HCT116 (cell line): ENCODE data around the gene ABCB7. TPM values are rescaled to one million over a fixed set of nuclear protein-coding genes. Genes with fewer than 3 reads are reported as not detected.

Source experiments
- ATAC-seq: fragments of 200-7000 bp; cut with Tn5 transposase; 2 replicates; pipeline ENCODE4 v1.9.1; 2020; ENCODE audit warnings: mild to moderate bottlenecking, moderate library complexity
- BruUV-seq: library from RNA; stranded (reverse); fragments of 400-500 nt; replicated peaks from 2 replicates; lab custom pipeline; 2021; lab: Mats Ljungman, UMichigan
- CTCF ChIA-PET: fragments of 300-600 bp; sonication (Branson Sonifier 250); formaldehyde crosslinking; loops from one replicate; lab custom pipeline; 2021; ENCODE audit warnings: antibody characterized with exemption; lab: Charles Lee
- POLR2A ChIA-PET: fragments of 300-600, 350-600 bp; sonication (Branson Sonifier 250); formaldehyde crosslinking; loops from one replicate; lab custom pipeline; 2021; ENCODE audit warnings: antibody characterized with exemption; lab: Charles Lee
- RAD21 ChIA-PET, 2 experiments: fragments of 300-600 bp; sonication (Branson Sonifier 250); formaldehyde crosslinking; loops; one replicate each; lab custom pipeline; 2023; ENCODE audit warnings: low total read pairs in 2 of 2; ENCODE audit not compliant: uncharacterized antibody in 2 of 2, unreplicated experiment in 2 of 2, low non-redundant PET in 1 of 2; lab: Charles Lee
- DNase-seq: peaks from one replicate; pipeline ENCODE4 v3.0.0-alpha.2; 2010; ENCODE audit warnings: low read depth, low spot score
- H2AFZ ChIP-seq: fragments of 200-600 bp; shearing (Covaris generic), sonication (generic); 2 replicates; pipeline ENCODE4 v1.6.1; 2017; ENCODE audit warnings: low read depth, mixed run types, mixed read lengths, antibody characterized with exemption, low read length; ENCODE audit not compliant: poor library complexity, severe bottlenecking
- H3K27ac ChIP-seq: 2 replicates; pipeline ENCODE4 v1.5.1; 2012; ENCODE audit warnings: low read depth, low read length
- H3K27me3 ChIP-seq: fragments of 200-600 bp; sonication (generic); 2 replicates; pipeline ENCODE4 v1.6.1; 2016; ENCODE audit warnings: mixed run types, low read length, mixed read lengths; ENCODE audit not compliant: insufficient read depth
- H3K36me3 ChIP-seq, 2 experiments: fragments of 200-500 bp in 1 of 2; fragments of 200-600 bp in 1 of 2; sonication (Bioruptor generic) in 1 of 2; sonication (generic) in 1 of 2; 2 replicates each; pipeline versions ENCODE4 v1.5.1 to v1.6.1; 2014 to 2016; ENCODE audit warnings: low read length in 2 of 2, inconsistent platforms in 1 of 2, mixed read lengths in 1 of 2, mixed run types in 1 of 2; ENCODE audit not compliant: insufficient read depth in 2 of 2, control insufficient read depth in 1 of 2
- H3K4me1 ChIP-seq, 2 experiments: fragments of 200-600 bp in 1 of 2; sonication (generic) in 1 of 2; 2 replicates each; pipeline versions ENCODE4 v1.5.1 to v1.6.1; 2012 to 2017; ENCODE audit warnings: low read length in 2 of 2, inconsistent platforms in 1 of 2, mild to moderate bottlenecking in 1 of 2, mixed read lengths in 1 of 2, mixed run types in 1 of 2, moderate library complexity in 1 of 2; ENCODE audit not compliant: insufficient read depth in 2 of 2, control insufficient read depth in 1 of 2
- H3K4me2 ChIP-seq: fragments of 200-600 bp; sonication (generic); 2 replicates; pipeline ENCODE4 v1.6.1; 2017; ENCODE audit warnings: mixed run types, low read length, mixed read lengths
- H3K4me3 ChIP-seq, 2 experiments: fragments of 200-600 bp in 1 of 2; sonication (generic) in 1 of 2; replicated peaks in 1 of 2; 2 replicates each; pipeline ENCODE4 v1.5.1; 2011 to 2016; ENCODE audit warnings: low read length in 2 of 2, control low read depth in 1 of 2, low read depth in 1 of 2, mild to moderate bottlenecking in 1 of 2, mixed read lengths in 1 of 2, mixed run types in 1 of 2
- H3K79me2 ChIP-seq: fragments of 200-600 bp; sonication (generic); 2 replicates; pipeline ENCODE4 v1.6.1; 2017; ENCODE audit warnings: mild to moderate bottlenecking, mixed run types, low read length, moderate library complexity, mixed read lengths; ENCODE audit not compliant: insufficient read depth
- H3K9ac ChIP-seq: fragments of 200-600 bp; sonication (generic); 2 replicates; pipeline ENCODE4 v1.6.1; 2016; ENCODE audit warnings: low read length, mixed read lengths
- H3K9me2 ChIP-seq: fragments of 200-600 bp; sonication (generic), shearing (Covaris generic); 2 replicates; pipeline ENCODE4 v1.6.1; 2017; ENCODE audit warnings: mixed run types, mild to moderate bottlenecking, moderate library complexity; ENCODE audit not compliant: insufficient read depth
- H3K9me3 ChIP-seq, 2 experiments: fragments of 200-500 bp in 1 of 2; fragments of 200-600 bp in 1 of 2; sonication (Bioruptor generic) in 1 of 2; sonication (generic) in 1 of 2; 2 replicates each; pipeline ENCODE4 v1.6.1; 2014 to 2017; ENCODE audit warnings: low read length in 2 of 2, mixed read lengths in 2 of 2, inconsistent platforms in 1 of 2, low read depth in 1 of 2, mild to moderate bottlenecking in 1 of 2, mixed run types in 1 of 2, moderate library complexity in 1 of 2; ENCODE audit not compliant: control insufficient read depth in 1 of 2, insufficient read depth in 1 of 2
- H4K20me1 ChIP-seq: fragments of 200-600 bp; sonication (generic), shearing (Covaris generic); 2 replicates; pipeline ENCODE4 v1.6.1; 2017; ENCODE audit warnings: mixed run types, mild to moderate bottlenecking, moderate library complexity; ENCODE audit not compliant: insufficient read depth
- ATF3 ChIP-seq: IDR thresholded peaks from 2 replicates; pipeline ENCODE4 v1.6.1; 2012
- CEBPB ChIP-seq: IDR thresholded peaks from 2 replicates; pipeline ENCODE4 v1.6.1; 2012; ENCODE audit warnings: low read depth
- EGR1 ChIP-seq: IDR thresholded peaks from 2 replicates; pipeline ENCODE4 v1.6.1; 2012; ENCODE audit warnings: low read depth
- FOSL1 ChIP-seq: IDR thresholded peaks from 2 replicates; pipeline ENCODE4 v1.6.1; 2012; ENCODE audit warnings: low read depth
- SIN3A ChIP-seq: IDR thresholded peaks from 2 replicates; pipeline ENCODE4 v1.6.1; 2012; ENCODE audit warnings: low read depth
- SRF ChIP-seq: IDR thresholded peaks from 2 replicates; pipeline ENCODE4 v1.6.1; 2012; ENCODE audit warnings: low read depth
- TCF7L2 ChIP-seq: IDR thresholded peaks from 2 replicates; pipeline ENCODE4 v1.7.0; 2011; ENCODE audit warnings: borderline replicate concordance, inconsistent platforms; ENCODE audit not compliant: insufficient read depth, insufficient read length; ENCODE audit errors: extremely low read depth
- YY1 ChIP-seq: IDR thresholded peaks from 2 replicates; pipeline ENCODE4 v1.6.1; 2011; ENCODE audit warnings: low read length, low read depth, moderate library complexity, mild to moderate bottlenecking; ENCODE audit not compliant: insufficient replicate concordance; ENCODE audit errors: extremely low read depth
- ZFX ChIP-seq: fragments of 450-650 bp; IDR thresholded peaks from 2 replicates; pipeline ENCODE4 v1.6.1; 2017
- intact Hi-C: fragments of 100-400 bp; cut with micrococcal nuclease; formaldehyde crosslinking; loops from 2 replicates; pipeline ENCODE4 v1.10.0; 2022
- total RNA-seq: library from RNA; stranded (reverse); gene quantifications from one replicate; pipeline ENCODE4 v1.2.1, GENCODE V29; 2021; ENCODE audit not compliant: unreplicated experiment
- TF ChIP-seq, protein P1 (sequence below): IDR thresholded peaks from 2 replicates; pipeline ENCODE4 v1.6.1; 2012
- TF ChIP-seq, protein P2 (sequence below): IDR thresholded peaks from 2 replicates; pipeline ENCODE4 v1.6.1; 2011; ENCODE audit warnings: mild to moderate bottlenecking, low read length, moderate library complexity; ENCODE audit not compliant: insufficient replicate concordance; ENCODE audit errors: extremely low read depth
- TF ChIP-seq, protein P3 (sequence below), 3 experiments: fragments of 200-600 bp in 1 of 3; sonication (generic) in 1 of 3; IDR thresholded peaks in 2 of 3; conservative IDR thresholded peaks in 1 of 3; 2 replicates each; pipeline ENCODE4 v1.5.1; 2012 to 2017; ENCODE audit warnings: low read depth in 2 of 3, low read length in 2 of 3, antibody characterized with exemption in 1 of 3, borderline replicate concordance in 1 of 3, control low read depth in 1 of 3, mild to moderate bottlenecking in 1 of 3, mixed read lengths in 1 of 3, mixed run types in 1 of 3, moderate library complexity in 1 of 3; ENCODE audit not compliant: insufficient read depth in 1 of 3

Gene ABCB7
- total RNA-seq, 1 experiment from 2014 or later: 24.6 TPM

DNA sequence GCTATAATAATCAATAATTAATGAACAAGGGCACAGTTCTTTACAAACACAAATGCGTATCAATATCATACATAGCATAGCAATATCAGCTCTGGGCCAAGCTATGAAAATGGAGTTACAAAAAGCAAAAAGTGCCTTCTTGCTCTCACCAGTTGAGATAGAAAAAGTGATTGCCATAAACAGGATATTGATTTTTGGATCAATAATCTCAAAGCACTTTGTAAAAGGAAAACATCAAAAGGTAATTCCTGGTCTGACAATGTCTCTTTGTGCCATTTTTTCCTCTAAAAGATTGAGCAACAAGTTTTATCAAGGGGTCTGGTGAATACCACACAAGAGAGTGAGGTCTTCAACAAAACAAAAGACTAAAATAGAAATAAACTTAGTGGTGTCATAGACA, 42.4 kb downstream of the ABCB7 start:
- no peak overlapping the region for H2AFZ ChIP-seq
- no peak for ATAC-seq
- ChIA-PET POLR2A (no interaction called here), CTCF (no interaction called here), RAD21 (no interaction called here)
- no peak overlapping the region for H3K27ac ChIP-seq
- no peaks in the 10 kb centered on the region for H3K4me1 ChIP-seq
- no peaks in the 10 kb centered on the region for H3K27me3 ChIP-seq
- intact Hi-C loops: no loop called here
- H3K36me3 ChIP-seq: no peaks in the 10 kb centered on the region
- H3K79me2 ChIP-seq: no peaks in the 10 kb centered on the region
- H4K20me1 ChIP-seq: no peaks in the 10 kb centered on the region
- TF ChIP-seq CEBPB (no peak), TCF7L2 (no peak), ATF3 (no peak), SRF (no peak), ZFX (no peak), FOSL1 (no peak), EGR1 (no peak), YY1 (no peak), SIN3A (no peak)
- TF ChIP-seq, protein P1, sequence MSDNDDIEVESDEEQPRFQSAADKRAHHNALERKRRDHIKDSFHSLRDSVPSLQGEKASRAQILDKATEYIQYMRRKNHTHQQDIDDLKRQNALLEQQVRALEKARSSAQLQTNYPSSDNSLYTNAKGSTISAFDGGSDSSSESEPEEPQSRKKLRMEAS: no peak
- TF ChIP-seq, protein P2, sequence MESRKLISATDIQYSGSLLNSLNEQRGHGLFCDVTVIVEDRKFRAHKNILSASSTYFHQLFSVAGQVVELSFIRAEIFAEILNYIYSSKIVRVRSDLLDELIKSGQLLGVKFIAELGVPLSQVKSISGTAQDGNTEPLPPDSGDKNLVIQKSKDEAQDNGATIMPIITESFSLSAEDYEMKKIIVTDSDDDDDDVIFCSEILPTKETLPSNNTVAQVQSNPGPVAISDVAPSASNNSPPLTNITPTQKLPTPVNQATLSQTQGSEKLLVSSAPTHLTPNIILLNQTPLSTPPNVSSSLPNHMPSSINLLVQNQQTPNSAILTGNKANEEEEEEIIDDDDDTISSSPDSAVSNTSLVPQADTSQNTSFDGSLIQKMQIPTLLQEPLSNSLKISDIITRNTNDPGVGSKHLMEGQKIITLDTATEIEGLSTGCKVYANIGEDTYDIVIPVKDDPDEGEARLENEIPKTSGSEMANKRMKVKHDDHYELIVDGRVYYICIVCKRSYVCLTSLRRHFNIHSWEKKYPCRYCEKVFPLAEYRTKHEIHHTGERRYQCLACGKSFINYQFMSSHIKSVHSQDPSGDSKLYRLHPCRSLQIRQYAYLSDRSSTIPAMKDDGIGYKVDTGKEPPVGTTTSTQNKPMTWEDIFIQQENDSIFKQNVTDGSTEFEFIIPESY: no peak
- TF ChIP-seq, protein P3, sequence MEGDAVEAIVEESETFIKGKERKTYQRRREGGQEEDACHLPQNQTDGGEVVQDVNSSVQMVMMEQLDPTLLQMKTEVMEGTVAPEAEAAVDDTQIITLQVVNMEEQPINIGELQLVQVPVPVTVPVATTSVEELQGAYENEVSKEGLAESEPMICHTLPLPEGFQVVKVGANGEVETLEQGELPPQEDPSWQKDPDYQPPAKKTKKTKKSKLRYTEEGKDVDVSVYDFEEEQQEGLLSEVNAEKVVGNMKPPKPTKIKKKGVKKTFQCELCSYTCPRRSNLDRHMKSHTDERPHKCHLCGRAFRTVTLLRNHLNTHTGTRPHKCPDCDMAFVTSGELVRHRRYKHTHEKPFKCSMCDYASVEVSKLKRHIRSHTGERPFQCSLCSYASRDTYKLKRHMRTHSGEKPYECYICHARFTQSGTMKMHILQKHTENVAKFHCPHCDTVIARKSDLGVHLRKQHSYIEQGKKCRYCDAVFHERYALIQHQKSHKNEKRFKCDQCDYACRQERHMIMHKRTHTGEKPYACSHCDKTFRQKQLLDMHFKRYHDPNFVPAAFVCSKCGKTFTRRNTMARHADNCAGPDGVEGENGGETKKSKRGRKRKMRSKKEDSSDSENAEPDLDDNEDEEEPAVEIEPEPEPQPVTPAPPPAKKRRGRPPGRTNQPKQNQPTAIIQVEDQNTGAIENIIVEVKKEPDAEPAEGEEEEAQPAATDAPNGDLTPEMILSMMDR (IDR thresholded peaks at IDR 0.05 in 2 of 3, conservative IDR thresholded peaks at IDR 0.05 in 1 of 3; ENCODE audit: borderline replicate concordance in 1 of 3, insufficient read depth in 1 of 3, low read depth in 2 of 3, low read length in 2 of 3): no peak
- H3K4me3 ChIP-seq: no peak overlapping the region
- H3K4me2 ChIP-seq: no peak overlapping the region
- no peaks in the 10 kb centered on the region for H3K9me2 ChIP-seq
- H3K9me3 ChIP-seq: no peaks in the 10 kb centered on the region
- DNase-seq: no peak
- H3K9ac ChIP-seq: no peak overlapping the region
- no TSS peak for BruUV-seq
